Tibial artery (tissue), 4 donors: ENCODE data around the gene SCAPER.
"Not testable (repeated sequence)": the region's sequence is repeated elsewhere in the genome, so short reads cannot be mapped to it uniquely, and the experiment has no call there.

ENCODE experiments used
- DNase-seq, 2 donors: peaks; one replicate each; pipeline ENCODE4 v3.0.0-alpha.2; 2019
- H3K27ac ChIP-seq, 2 donors: fragments of 200-600 bp; sonication (generic) in 1 of 2; 1 replicate in 1 of 2; 2 replicates in 1 of 2; pipeline ENCODE4 v1.5.1; 2018 to 2019; ENCODE audit warnings: mild to moderate bottlenecking in 1 of 2
- H3K27me3 ChIP-seq, 2 donors: fragments of 200-600 bp; sonication (generic) in 1 of 2; one replicate each; pipeline versions ENCODE4 v1.5.1 to v1.6.0; 2016 to 2019
- H3K36me3 ChIP-seq, 3 donors: fragments of 200-600 bp; sonication (generic) in 2 of 3; one replicate each; pipeline ENCODE4 v1.5.1; 2016 to 2019; ENCODE audit warnings: mild to moderate bottlenecking in 2 of 3
- H3K4me1 ChIP-seq, 4 donors: fragments of 200-600 bp; sonication (generic) in 2 of 4; 1 replicate in 3 of 4; 2 replicates in 1 of 4; pipeline ENCODE4 v1.5.1; 2016 to 2019
- H3K4me3 ChIP-seq, 2 donors: fragments of 200-600 bp; sonication (generic) in 1 of 2; 1 replicate in 1 of 2; 2 replicates in 1 of 2; pipeline ENCODE4 v1.5.1; 2018 to 2019; ENCODE audit warnings: mild to moderate bottlenecking in 2 of 2
- H3K9me3 ChIP-seq, 3 donors: fragments of 200-600 bp; sonication (generic) in 1 of 3; one replicate each; pipeline ENCODE4 v1.5.1; 2016 to 2019
- CTCF ChIP-seq, 2 experiments: fragments of 200-600 bp in 1 of 2; fragments of 450-650 bp in 1 of 2; IDR thresholded peaks; one replicate each; pipeline ENCODE4 v1.5.1; 2017 to 2019; ENCODE audit warnings: antibody characterized with exemption in 2 of 2, mild to moderate bottlenecking in 1 of 2, moderate library complexity in 1 of 2
- intact Hi-C: fragments of 100-400 bp; cut with DNase I; formaldehyde crosslinking; loops from one replicate; pipeline ENCODE4 v1.15.0; 2023; ENCODE audit warnings: low total_unique reads

The SCAPER gene

GRCh38 chr15:76432604-76433003 is 472.5 kb downstream of the SCAPER start:
- intact Hi-C loops: no loop called here

DNA sequence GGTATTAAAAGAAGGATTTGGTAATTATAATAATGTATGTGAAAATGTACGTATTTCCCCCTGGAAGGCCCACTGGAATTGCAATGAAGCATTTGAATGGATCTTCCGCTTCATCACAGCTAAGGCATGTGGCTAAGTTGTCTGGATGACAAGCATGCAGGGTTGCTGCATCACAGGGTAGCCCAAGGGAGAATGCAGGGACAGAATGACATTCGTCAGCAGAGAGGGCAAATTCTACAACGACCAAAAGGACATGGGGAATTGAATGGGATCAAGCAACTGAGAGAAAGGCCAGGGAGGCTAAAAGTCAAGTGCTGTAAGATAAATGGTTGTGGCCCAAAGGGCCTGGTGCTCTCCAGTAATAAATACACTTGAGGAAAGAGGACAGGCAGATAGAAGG is 473.2 kb downstream of the SCAPER start:
- Histone ChIP-seq H3K4me1 (peaks cover 0 to 7% (median 0%) of the 10 kb centered on the region in 4 donors), H3K4me3 (no peak overlapping the region), H3K27me3 (no peaks in the 10 kb centered on the region), H3K27ac (no peak overlapping the region), H3K36me3 (peaks cover 35 to 51% (median 38%) of the 10 kb centered on the region in 3 donors), H3K9me3 (no peaks in the 10 kb centered on the region)
- TF ChIP-seq CTCF (IDR thresholded peaks at IDR 0.05): no peak
- intact Hi-C loops: no loop called here
- DNase-seq: no peak

More at GRCh38 chr15:76432604-76433003, 472.5 kb downstream of the SCAPER start:
- no peak for TF ChIP-seq CTCF (IDR thresholded peaks at IDR 0.05)
- Histone ChIP-seq H3K9me3 (no peaks in the 10 kb centered on the region), H3K4me3 (no peak overlapping the region), H3K27ac (no peak overlapping the region), H3K36me3 (peaks cover 35 to 51% (median 38%) of the 10 kb centered on the region in 3 donors), H3K27me3 (no peaks in the 10 kb centered on the region), H3K4me1 (peaks cover 0 to 7% (median 0%) of the 10 kb centered on the region in 4 donors)
- DNase-seq: no peak

DNA sequence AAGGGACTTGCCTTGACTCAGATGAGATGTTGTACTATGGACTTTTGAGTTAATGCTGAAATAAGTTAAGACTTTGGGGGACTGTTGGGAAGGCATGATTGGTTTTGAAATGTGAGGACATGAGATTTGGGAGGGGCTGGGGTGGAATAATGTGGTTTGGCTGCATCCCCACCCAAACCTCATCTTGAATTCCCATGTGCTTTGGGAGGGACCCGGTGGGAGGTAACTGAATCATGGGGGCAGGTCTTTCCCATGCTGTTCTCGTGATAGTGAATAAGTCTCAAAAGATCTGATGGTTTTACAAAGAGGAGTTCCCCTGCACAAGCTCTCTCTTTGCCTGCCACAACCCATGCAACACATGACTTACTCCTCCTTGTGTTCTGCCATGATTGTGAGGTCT is 474.4 kb downstream of the SCAPER start:
- H3K4me1 ChIP-seq, H3K27ac ChIP-seq, DNase-seq, H3K4me3 ChIP-seq, H3K9me3 ChIP-seq, H3K27me3 ChIP-seq, intact Hi-C loops: not testable (repeated sequence)
- H3K36me3 ChIP-seq: peaks cover 45 to 58% (median 46%) of the 10 kb centered on the region in 3 donors

DNA sequence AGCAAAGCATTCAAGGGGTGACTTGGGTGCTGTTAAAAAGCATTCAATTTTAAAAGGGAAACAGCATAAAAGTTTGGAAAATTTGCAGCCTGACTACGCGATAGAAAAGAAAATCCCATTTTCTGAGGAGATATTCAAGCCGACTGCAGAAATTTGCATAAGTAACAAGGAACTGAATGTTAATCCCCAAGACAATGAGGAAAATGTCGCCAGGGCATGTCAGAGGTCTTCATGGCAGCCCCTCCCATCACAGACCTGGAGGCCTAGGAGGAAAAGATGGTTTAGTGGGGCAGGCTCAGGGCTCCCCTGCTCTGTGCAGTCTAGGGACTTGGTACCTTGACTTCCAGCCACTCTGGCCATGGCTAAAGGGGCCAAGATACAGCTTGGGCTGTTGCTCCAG is 475.5 kb downstream of the SCAPER start:
- no peaks in the 10 kb centered on the region for H3K9me3 ChIP-seq
- no peak overlapping the region for H3K27ac ChIP-seq
- no peak for DNase-seq
- peaks cover 45 to 58% (median 46%) of the 10 kb centered on the region in 3 donors for H3K36me3 ChIP-seq
- no peaks in the 10 kb centered on the region for H3K27me3 ChIP-seq
- intact Hi-C loops: no loop called here
- peaks cover 0 to 7% (median 0%) of the 10 kb centered on the region in 4 donors for H3K4me1 ChIP-seq
- H3K4me3 ChIP-seq: no peak overlapping the region
- TF ChIP-seq CTCF (IDR thresholded peaks at IDR 0.05): no peak

DNA sequence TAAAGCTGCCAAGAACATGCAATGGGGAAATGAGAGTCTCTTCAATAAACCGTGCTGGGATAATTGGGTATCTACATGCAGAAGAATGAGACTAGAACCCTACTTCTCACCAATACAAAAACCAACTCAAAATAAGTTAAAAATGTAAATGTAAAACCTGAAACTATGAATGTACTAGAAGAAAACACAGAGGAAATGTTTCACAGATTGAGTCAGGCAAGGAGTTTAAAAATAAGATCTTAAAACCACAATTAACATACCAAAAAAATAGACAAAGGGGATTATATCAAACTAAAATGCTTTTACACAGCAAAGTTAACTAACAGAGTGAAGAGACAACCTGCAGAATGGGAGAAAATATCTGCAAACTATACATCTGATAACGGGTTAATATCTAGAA is 478.2 kb downstream of the SCAPER start:
- Histone ChIP-seq H3K9me3 (no peaks in the 10 kb centered on the region), H3K27me3 (no peaks in the 10 kb centered on the region), H3K4me1 (no peaks in the 10 kb centered on the region), H3K36me3 (peaks cover 33 to 43% (median 37%) of the 10 kb centered on the region in 3 donors), H3K27ac (no peak overlapping the region), H3K4me3 (no peak overlapping the region)
- intact Hi-C loops: no loop called here
- TF ChIP-seq CTCF (IDR thresholded peaks at IDR 0.05): no peak
- no peak for DNase-seq

GRCh38 chr15:76418352-76419140 is 486.6 kb downstream of the SCAPER start:
- no peak for TF ChIP-seq CTCF (IDR thresholded peaks at IDR 0.05)
- Histone ChIP-seq H3K36me3 (no peaks in the 10 kb centered on the region), H3K9me3 (no peaks in the 10 kb centered on the region), H3K27ac (no peak overlapping the region), H3K4me3 (no peak overlapping the region), H3K27me3 (no peaks in the 10 kb centered on the region), H3K4me1 (no peaks in the 10 kb centered on the region)
- no peak for DNase-seq
- intact Hi-C loops: no loop called here
